ENCODE measurements around the gene RNF19B. TPM values are rescaled to one million over a fixed set of nuclear protein-coding genes. Genes with fewer than 3 reads are reported as not detected.

The RNF19B gene
- polyA plus RNA-seq, 1 donor from 2014 or later: 2.6 TPM

DNA sequence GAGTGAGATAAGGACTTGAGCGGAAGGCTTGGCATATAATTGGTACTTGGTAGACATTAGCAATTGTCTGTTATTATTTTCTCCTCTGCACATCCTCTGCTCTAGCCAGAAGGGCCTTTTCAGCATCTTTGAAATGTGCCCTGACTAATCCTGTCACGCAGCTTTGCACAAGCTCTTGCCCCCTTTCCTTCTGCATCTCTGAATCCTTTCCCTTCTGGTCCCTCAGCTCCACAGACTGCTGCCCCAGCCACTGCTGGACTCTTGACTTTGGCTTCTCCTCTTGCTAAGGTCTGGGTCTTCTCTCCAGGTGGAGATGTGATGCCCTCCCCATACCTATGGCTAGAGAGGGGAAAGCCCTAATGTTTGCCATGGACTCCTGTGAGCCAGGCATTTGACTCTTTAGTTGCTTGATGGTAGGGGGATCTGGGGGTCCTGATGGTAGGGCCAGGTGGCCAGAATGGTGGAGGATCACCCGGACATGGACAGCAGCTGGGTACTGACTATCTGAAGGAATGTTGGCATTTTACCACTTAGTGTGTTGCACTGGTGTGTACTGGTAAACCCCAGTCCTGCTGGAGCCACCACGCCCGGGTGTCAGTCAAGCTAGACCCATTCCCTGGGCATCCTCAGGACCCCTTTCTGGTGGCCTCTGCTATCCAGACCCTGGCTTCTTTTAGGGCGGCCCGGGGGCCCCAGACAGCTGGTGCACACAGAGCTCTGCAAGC lies 73.9 kb downstream of the RNF19B start:
- Mint-ChIP-seq H3K4me3 (peak overlapping the region in 2 of 4 donors; percentile 24 to 61), H3K9me3 (no peaks in the 10 kb centered on the region), H3K27me3 (peaks cover 62% of the 10 kb centered on the region), H3K27ac (no peak overlapping the region), H3K36me3 (peaks cover 2% of the 10 kb centered on the region), H3K4me1 (peaks cover 6 to 7% (median 6%) of the 10 kb centered on the region in 3 donors)

DNA sequence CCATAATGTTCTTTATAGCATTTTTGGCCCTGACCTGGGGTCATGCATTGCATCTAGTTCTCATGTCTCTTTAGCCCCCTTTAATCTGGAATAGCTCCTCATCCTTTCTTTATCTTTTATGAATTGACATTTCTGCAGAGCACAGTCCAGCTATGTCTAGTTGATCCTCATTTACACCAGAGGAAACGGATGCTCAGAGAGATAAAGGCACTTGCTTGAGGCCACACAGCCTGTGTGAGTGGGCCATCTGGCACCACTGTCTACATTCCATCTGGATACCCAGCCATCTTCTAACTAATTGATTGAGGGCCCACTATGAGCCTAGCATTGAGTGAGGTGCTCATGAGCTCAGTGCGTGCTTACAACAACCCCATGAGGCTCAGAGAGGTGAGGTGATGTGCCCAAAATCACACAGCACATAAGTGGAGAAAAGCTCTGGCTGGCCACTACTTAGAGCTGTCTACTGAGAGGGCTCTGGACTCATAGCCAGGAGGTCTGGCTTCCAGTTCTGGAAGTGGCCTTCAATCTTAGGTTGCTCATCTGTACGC lies 74.8 kb downstream of the RNF19B start:
- H3K4me1 Mint-ChIP-seq: peaks cover 6 to 11% (median 8%) of the 10 kb centered on the region in 3 donors
- H3K27me3 Mint-ChIP-seq: peaks cover 68% of the 10 kb centered on the region
- H3K9me3 Mint-ChIP-seq: no peaks in the 10 kb centered on the region
- H3K4me3 Mint-ChIP-seq: peak overlapping the region in 1 of 4 donors; percentile 41
- peaks cover 2% of the 10 kb centered on the region for H3K36me3 Mint-ChIP-seq
- H3K27ac Mint-ChIP-seq: no peak overlapping the region

- Mint-ChIP-seq H3K27me3 (peaks cover 68% of the 10 kb centered on the region), H3K4me3 (no peak overlapping the region), H3K9me3 (no peaks in the 10 kb centered on the region), H3K36me3 (peaks cover 2% of the 10 kb centered on the region), H3K4me1 (peaks cover 6 to 11% (median 8%) of the 10 kb centered on the region in 3 donors), H3K27ac (no peak overlapping the region)
These were observed 75.8 kb downstream of the RNF19B start for GRCh38 chr1:32888677-32889420.

DNA sequence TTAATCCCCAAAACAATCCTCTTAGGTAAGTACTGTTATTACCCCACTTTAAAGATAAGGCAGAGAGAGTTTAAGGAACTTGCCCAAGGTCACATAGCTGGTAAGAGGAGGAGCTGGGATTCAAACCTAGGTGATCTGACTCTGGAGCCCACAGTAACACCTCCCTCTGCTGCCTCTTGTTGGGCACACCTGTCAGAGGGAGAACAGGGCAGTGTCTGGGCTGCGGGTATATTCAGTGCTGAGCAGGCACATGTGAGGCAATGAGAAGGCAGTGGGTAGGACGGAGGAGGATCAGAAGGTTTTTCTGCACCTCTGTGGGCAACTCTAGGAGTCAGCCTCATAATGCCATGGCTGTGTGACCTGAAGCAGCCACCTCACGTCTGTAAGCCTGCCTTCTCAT lies 76.5 kb downstream of the RNF19B start:
- H3K27ac Mint-ChIP-seq: no peak overlapping the region
- no peaks in the 10 kb centered on the region for H3K9me3 Mint-ChIP-seq
- H3K4me1 Mint-ChIP-seq: peaks cover 6 to 11% (median 8%) of the 10 kb centered on the region in 3 donors
- H3K36me3 Mint-ChIP-seq: peaks cover 2% of the 10 kb centered on the region
- H3K27me3 Mint-ChIP-seq: peaks cover 68% of the 10 kb centered on the region
- H3K4me3 Mint-ChIP-seq: no peak overlapping the region

DNA sequence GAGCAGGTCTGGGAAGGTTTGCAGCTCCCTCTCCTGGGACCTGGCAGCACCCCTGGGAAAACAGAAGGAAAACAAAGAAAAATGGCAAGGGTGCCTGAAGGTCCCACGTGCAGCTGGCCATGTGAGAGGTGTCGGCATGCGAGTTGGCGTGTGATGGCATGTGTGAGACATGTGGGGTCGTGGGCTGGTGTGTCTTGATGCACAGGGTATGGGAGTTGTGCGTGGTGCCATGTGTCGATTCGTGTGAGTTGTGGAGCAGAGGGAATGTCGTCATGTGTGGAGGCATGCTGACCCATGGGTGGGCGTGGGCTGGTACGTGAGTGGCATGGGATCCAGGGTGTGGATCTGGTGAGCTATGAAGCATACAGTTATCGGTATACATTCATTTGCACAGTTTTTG lies 77.0 kb downstream of the RNF19B start:
- no peaks in the 10 kb centered on the region for H3K9me3 Mint-ChIP-seq
- peaks cover 67% of the 10 kb centered on the region for H3K27me3 Mint-ChIP-seq
- no peak overlapping the region for H3K27ac Mint-ChIP-seq
- peaks cover 2% of the 10 kb centered on the region for H3K36me3 Mint-ChIP-seq
- H3K4me3 Mint-ChIP-seq: no peak overlapping the region
- H3K4me1 Mint-ChIP-seq: peaks cover 5 to 11% (median 8%) of the 10 kb centered on the region in 3 donors

- Mint-ChIP-seq H3K27ac (no peak overlapping the region), H3K4me3 (peak overlapping the region in 1 of 4 donors; percentile 28), H3K27me3 (peaks cover 60% of the 10 kb centered on the region), H3K9me3 (no peaks in the 10 kb centered on the region), H3K4me1 (peaks cover 0 to 6% (median 4%) of the 10 kb centered on the region in 3 donors), H3K36me3 (peaks cover 2% of the 10 kb centered on the region)
These were observed 77.7 kb downstream of the RNF19B start for GRCh38 chr1:32886828-32887414.

Other genes starting within 250 kb of the RNF19B start
- 41.8 TPM for gene YARS1, start 147.5 kb downstream of the RNF19B start, polyA plus RNA-seq
- gene S100PBP, start 147.2 kb downstream of the RNF19B start, polyA plus RNA-seq: 10.7 TPM
- not detected for gene FNDC5, start 93.9 kb downstream of the RNF19B start, polyA plus RNA-seq
- not detected for gene HPCA, start 78.3 kb downstream of the RNF19B start, polyA plus RNA-seq
- gene TMEM54, start 63.4 kb downstream of the RNF19B start, polyA plus RNA-seq: not detected
- gene AK2, start 72.1 kb upstream of the RNF19B start, polyA plus RNA-seq: 112 TPM
- gene AZIN2, start 116.3 kb upstream of the RNF19B start, polyA plus RNA-seq: 0.80 TPM
- gene TRIM62, start 217.2 kb upstream of the RNF19B start, polyA plus RNA-seq: 5.3 TPM